Calu3 (cell line): Measurements from ENCODE around the gene PLD1. TPM values are rescaled to one million over a fixed set of nuclear protein-coding genes. Genes with fewer than 3 reads are reported as not detected.

Source experiments
- BruUV-seq: library from RNA; stranded (reverse); fragments of 400-500 nt; replicated peaks from 2 replicates; lab custom pipeline; 2021; lab: Mats Ljungman, UMichigan
- CTCF ChIA-PET: fragments of 300-600 bp; sonication (Branson Sonifier 250); formaldehyde crosslinking; loops from one replicate; lab custom pipeline; 2022; ENCODE audit warnings: antibody characterized with exemption; lab: Charles Lee
- DNase-seq: peaks from one replicate; pipeline ENCODE4 v3.0.0; 2022
- H3K27ac Mint-ChIP-seq: one replicate; pipeline ENCODE4 v1.8.0; 2022; ENCODE audit warnings: mixed read lengths; ENCODE audit not compliant: unreplicated experiment
- H3K27me3 Mint-ChIP-seq: one replicate; pipeline ENCODE4 v1.8.0; 2022; ENCODE audit warnings: mixed read lengths; ENCODE audit not compliant: unreplicated experiment
- H3K36me3 Mint-ChIP-seq: one replicate; pipeline ENCODE4 v1.8.0; 2022; ENCODE audit warnings: mild to moderate bottlenecking, moderate library complexity, mixed read lengths; ENCODE audit not compliant: insufficient read depth, unreplicated experiment
- H3K4me1 Mint-ChIP-seq: one replicate; pipeline ENCODE4 v1.8.0; 2022; ENCODE audit warnings: mild to moderate bottlenecking, low read depth, mixed read lengths; ENCODE audit not compliant: unreplicated experiment
- H3K4me3 Mint-ChIP-seq: one replicate; pipeline ENCODE4 v1.8.0; 2022; ENCODE audit warnings: mild to moderate bottlenecking, low read depth, moderate library complexity, mixed read lengths; ENCODE audit not compliant: unreplicated experiment
- H3K9me3 Mint-ChIP-seq: one replicate; pipeline ENCODE4 v1.8.0; 2022; ENCODE audit warnings: low read depth, mixed read lengths; ENCODE audit not compliant: unreplicated experiment
- CTCF ChIP-seq: fragments of 200-600 bp; IDR thresholded peaks from one replicate; pipeline ENCODE4 v1.8.0; 2022; ENCODE audit warnings: antibody characterized with exemption; ENCODE audit not compliant: unreplicated experiment
- intact Hi-C: fragments of 100-400 bp; cut with micrococcal nuclease; formaldehyde crosslinking; loops from one replicate; pipeline ENCODE4 v1.10.0; 2022; ENCODE audit not compliant: unreplicated experiment
- total RNA-seq: library from RNA; stranded (reverse); gene quantifications from 2 replicates; pipeline ENCODE4 v1.2.3, GENCODE V29; 2022

The PLD1 gene
- total RNA-seq, 1 experiment from 2014 or later = 61.2 TPM

GRCh38 chr3:171769461-171769860 lies 40.8 kb downstream of the PLD1 start:
- no TSS peak for BruUV-seq
- H3K27me3 Mint-ChIP-seq = no peaks in the 10 kb centered on the region

GRCh38 chr3:171768986-171769385 lies 41.3 kb downstream of the PLD1 start:
- CTCF ChIA-PET = interaction anchor here (0.9 to 1.8 kb wide), 4 partner anchors 11 to 25 kb away, joined by 3 to 9 read pairs (median 3); no protein-coding TSS in a partner anchor
- Mint-ChIP-seq H3K27ac (peak overlapping the region; percentile 87), H3K4me1 (peaks cover 50% of the 10 kb centered on the region), H3K9me3 (no peaks in the 10 kb centered on the region), H3K36me3 (peaks cover 14% of the 10 kb centered on the region), H3K4me3 (peak overlapping the region; percentile 85), H3K27me3 (no peaks in the 10 kb centered on the region)
- intact Hi-C loops = no loop called here
- no peak for DNase-seq
- TF ChIP-seq CTCF = no peak
- BruUV-seq = no TSS peak

More at GRCh38 chr3:171769461-171769860, 40.8 kb downstream of the PLD1 start:
- peaks cover 14% of the 10 kb centered on the region for H3K36me3 Mint-ChIP-seq
- peak overlapping the region; percentile 87 for H3K27ac Mint-ChIP-seq
- no peaks in the 10 kb centered on the region for H3K9me3 Mint-ChIP-seq
- peaks cover 55% of the 10 kb centered on the region for H3K4me1 Mint-ChIP-seq
- peak overlapping the region; percentile 85 for H3K4me3 Mint-ChIP-seq
- no peak for TF ChIP-seq CTCF
- intact Hi-C loops = no loop called here
- CTCF ChIA-PET = interaction anchor here (0.9 to 1.8 kb wide), 4 partner anchors 11 to 25 kb away, joined by 3 to 9 read pairs (median 3); no protein-coding TSS in a partner anchor
- DNase-seq = no peak

GRCh38 chr3:171768281-171768900 lies 41.9 kb downstream of the PLD1 start:
- Mint-ChIP-seq H3K4me1 (peaks cover 48% of the 10 kb centered on the region), H3K4me3 (peak overlapping the region; percentile 85), H3K36me3 (peaks cover 14% of the 10 kb centered on the region), H3K27me3 (no peaks in the 10 kb centered on the region), H3K27ac (peak overlapping the region; percentile 87), H3K9me3 (no peaks in the 10 kb centered on the region)
- no peak for TF ChIP-seq CTCF
- intact Hi-C loops = no loop called here
- CTCF ChIA-PET = interaction anchor here (0.9 to 1.8 kb wide), 5 partner anchors 8 to 66 kb away, joined by 3 to 9 read pairs (median 3); no protein-coding TSS in a partner anchor
- BruUV-seq = no TSS peak
- no peak for DNase-seq

- CTCF ChIA-PET = interaction anchor here (0.7 kb wide), 1 partner anchor 86 kb away, joined by 3 read pairs; no protein-coding TSS in a partner anchor
Observed at GRCh38 chr3:171765511-171765887, 44.8 kb downstream of the PLD1 start.

More at GRCh38 chr3:171765511-171765887, 44.8 kb downstream of the PLD1 start:
- TF ChIP-seq CTCF = no peak
- peaks cover 32% of the 10 kb centered on the region for H3K4me1 Mint-ChIP-seq
- H3K9me3 Mint-ChIP-seq = no peaks in the 10 kb centered on the region
- DNase-seq = no peak
- H3K4me3 Mint-ChIP-seq = no peak overlapping the region
- intact Hi-C loops = no loop called here
- peaks cover 5% of the 10 kb centered on the region for H3K36me3 Mint-ChIP-seq
- no peaks in the 10 kb centered on the region for H3K27me3 Mint-ChIP-seq
- H3K27ac Mint-ChIP-seq = no peak overlapping the region
- no TSS peak for BruUV-seq
